PC-3 (cell line): ENCODE measurements around the gene NLRP3. TPM values are rescaled to one million over a fixed set of nuclear protein-coding genes. Genes with fewer than 3 reads are reported as not detected.

Experiments
- ATAC-seq: fragments of 200-7000 bp; cut with Tn5 transposase; 2 replicates; pipeline ENCODE4 v1.9.1; 2020; ENCODE audit warnings: mild to moderate bottlenecking, moderate library complexity
- BruUV-seq: library from RNA; stranded (reverse); fragments of 400-500 nt; replicated peaks from 2 replicates; lab custom pipeline; 2021; lab: Mats Ljungman, UMichigan
- CTCF ChIA-PET: fragments of 300-600 bp; sonication (Branson Sonifier 250); formaldehyde crosslinking; loops from one replicate; lab custom pipeline; 2022; ENCODE audit warnings: antibody characterized with exemption; lab: Charles Lee
- POLR2A ChIA-PET: fragments of 300-600 bp; sonication (Branson Sonifier 250); formaldehyde crosslinking; loops from one replicate; lab custom pipeline; 2022; ENCODE audit warnings: antibody characterized with exemption; ENCODE audit not compliant: unreplicated experiment; lab: Charles Lee
- DNase-seq: peaks from one replicate; pipeline ENCODE4 v3.0.0-alpha.2; 2015
- H2AFZ ChIP-seq: fragments of 300-600 bp; sonication (generic); 2 replicates; pipeline ENCODE4 v1.6.0; 2016; ENCODE audit warnings: antibody characterized with exemption, low read length
- H3F3A ChIP-seq: fragments of 300-600 bp; sonication (generic); one replicate; pipeline ENCODE4 v1.6.0; 2017; ENCODE audit warnings: antibody characterized with exemption, low read length, control low read depth, mild to moderate bottlenecking; ENCODE audit not compliant: unreplicated experiment
- H3K27ac ChIP-seq: fragments of 300-600 bp; sonication (generic); 2 replicates; pipeline ENCODE4 v1.5.1; 2016; ENCODE audit warnings: mild to moderate bottlenecking, low read length
- H3K27me3 ChIP-seq: fragments of 300-600 bp; sonication (generic); 2 replicates; pipeline ENCODE4 v1.6.1; 2016; ENCODE audit warnings: low read length, mixed read lengths
- H3K36me3 ChIP-seq: fragments of 300-600 bp; sonication (generic); 2 replicates; pipeline ENCODE4 v1.6.1; 2016; ENCODE audit warnings: low read depth, mixed run types, low read length, mixed read lengths
- H3K4me1 ChIP-seq: fragments of 300-600 bp; sonication (generic); 2 replicates; pipeline ENCODE4 v1.5.1; 2016; ENCODE audit warnings: low read length; ENCODE audit not compliant: insufficient read depth
- H3K4me2 ChIP-seq: fragments of 300-600 bp; sonication (generic); 2 replicates; pipeline ENCODE4 v1.6.0; 2016; ENCODE audit warnings: low read length
- H3K4me3 ChIP-seq: fragments of 300-600 bp; sonication (generic); 2 replicates; pipeline ENCODE4 v1.5.1; 2016; ENCODE audit warnings: mild to moderate bottlenecking, low read length, mixed read lengths
- H3K79me2 ChIP-seq: fragments of 300-600 bp; sonication (generic); 2 replicates; pipeline ENCODE4 v1.6.1; 2017; ENCODE audit warnings: low read length, mixed read lengths
- H3K9ac ChIP-seq: fragments of 300-600 bp; sonication (generic); 2 replicates; pipeline ENCODE4 v1.6.0; 2016; ENCODE audit warnings: mild to moderate bottlenecking, low read length
- H3K9me2 ChIP-seq: fragments of 300-600 bp; sonication (generic); replicated peaks from 2 replicates; pipeline ENCODE4 v1.6.1; 2016; ENCODE audit warnings: mixed run types, low read length, mixed read lengths
- H3K9me3 ChIP-seq: fragments of 300-600 bp; sonication (generic); 2 replicates; pipeline ENCODE4 v1.6.1; 2016; ENCODE audit warnings: low read length, mixed read lengths
- H4K20me1 ChIP-seq: fragments of 300-600 bp; sonication (generic); 2 replicates; pipeline ENCODE4 v1.6.1; 2016; ENCODE audit warnings: low read length, mixed read lengths
- CTCF ChIP-seq: fragments of 300-600 bp; sonication (generic); conservative IDR thresholded peaks from 2 replicates; pipeline ENCODE4 v1.5.1; 2017; ENCODE audit warnings: antibody characterized with exemption, low read depth, mild to moderate bottlenecking, low read length
- EZH2 ChIP-seq: fragments of 300-600 bp; sonication (generic); IDR thresholded peaks from one replicate; pipeline ENCODE4 v1.6.1; 2017; ENCODE audit warnings: antibody characterized with exemption, mild to moderate bottlenecking, low read length; ENCODE audit not compliant: unreplicated experiment
- EZH2phosphoT487 ChIP-seq: fragments of 300-600 bp; sonication (generic); IDR thresholded peaks from 2 replicates; pipeline ENCODE4 v1.6.1; 2018; ENCODE audit warnings: mild to moderate bottlenecking, antibody characterized with exemption, low read length, borderline replicate concordance
- intact Hi-C: fragments of 100-400 bp; cut with micrococcal nuclease; formaldehyde crosslinking; loops from 2 replicates; pipeline ENCODE4 v1.9.0; 2023
- total RNA-seq: library from RNA; depleted of rRNA; stranded (reverse); fragments of >200 nt; gene quantifications from 2 replicates; pipeline ENCODE4 v1.2.3, GENCODE V29; 2014

NLRP3 gene
- total RNA-seq, 1 experiment from 2014 or later: 0.40 TPM

- Histone ChIP-seq H3K9me2 (no peaks in the 10 kb centered on the region), H2AFZ (no peak overlapping the region), H3K79me2 (no peaks in the 10 kb centered on the region), H3F3A (no peaks in the 10 kb centered on the region), H3K4me3 (no peak overlapping the region), H3K27me3 (no peaks in the 10 kb centered on the region), H4K20me1 (no peaks in the 10 kb centered on the region), H3K27ac (no peak overlapping the region), H3K9me3 (no peaks in the 10 kb centered on the region), H3K4me2 (no peak overlapping the region), H3K4me1 (peaks cover 13% of the 10 kb centered on the region), H3K9ac (no peak overlapping the region), H3K36me3 (no peaks in the 10 kb centered on the region)
- ChIA-PET POLR2A (interaction anchor here (0.8 kb wide), 1 partner anchor 40 kb away, joined by 4 read pairs; no protein-coding TSS in a partner anchor), CTCF (no interaction called here)
- DNase-seq (no peak), ATAC-seq (no peak)
- intact Hi-C loops: no loop called here
- no TSS peak for BruUV-seq
- TF ChIP-seq CTCF (no peak), EZH2 (no peak), EZH2phosphoT487 (no peak)
These were observed 7.9 kb upstream of the NLRP3 start for GRCh38 chr1:247408100-247408499.

- DNase-seq (no peak), ATAC-seq (no peak)
- no peaks in the 10 kb centered on the region for H3K27me3 ChIP-seq
- H3K4me1 ChIP-seq: peaks cover 13% of the 10 kb centered on the region
- no peaks in the 10 kb centered on the region for H3K79me2 ChIP-seq
- no peaks in the 10 kb centered on the region for H3K36me3 ChIP-seq
- H2AFZ ChIP-seq: no peak overlapping the region
- H3K9me3 ChIP-seq: no peaks in the 10 kb centered on the region
- H3K9me2 ChIP-seq: no peaks in the 10 kb centered on the region
- no peak overlapping the region for H3K9ac ChIP-seq
- H3K4me3 ChIP-seq: no peak overlapping the region
- no peaks in the 10 kb centered on the region for H3F3A ChIP-seq
- no peak overlapping the region for H3K4me2 ChIP-seq
- TF ChIP-seq EZH2 (no peak), EZH2phosphoT487 (no peak), CTCF (no peak)
- no TSS peak for BruUV-seq
- CTCF ChIA-PET: no interaction called here
- no peak overlapping the region for H3K27ac ChIP-seq
- POLR2A ChIA-PET: no interaction called here
- intact Hi-C loops: no loop called here
- no peaks in the 10 kb centered on the region for H4K20me1 ChIP-seq
These were observed 6.0 kb upstream of the NLRP3 start for GRCh38 chr1:247409869-247410544.

- BruUV-seq: no TSS peak
These were observed 4.2 kb upstream of the NLRP3 start for GRCh38 chr1:247411621-247412327.

More at GRCh38 chr1:247411621-247412327, 4.2 kb upstream of the NLRP3 start:
- no peak for ATAC-seq
- Histone ChIP-seq H3K4me2 (no peak overlapping the region), H3K36me3 (no peaks in the 10 kb centered on the region), H3K27me3 (no peaks in the 10 kb centered on the region), H2AFZ (no peak overlapping the region), H3K79me2 (no peaks in the 10 kb centered on the region), H3K4me1 (peaks cover 23% of the 10 kb centered on the region), H3K9me2 (no peaks in the 10 kb centered on the region), H3K4me3 (no peak overlapping the region), H3F3A (no peaks in the 10 kb centered on the region), H3K27ac (no peak overlapping the region), H4K20me1 (no peaks in the 10 kb centered on the region), H3K9me3 (no peaks in the 10 kb centered on the region), H3K9ac (no peak overlapping the region)
- CTCF ChIA-PET: no interaction called here
- TF ChIP-seq CTCF (no peak), EZH2 (no peak), EZH2phosphoT487 (no peak)
- POLR2A ChIA-PET: interaction anchor here (0.6 kb wide), 1 partner anchor 13 kb away, joined by 3 read pairs; no protein-coding TSS in a partner anchor
- intact Hi-C loops: no loop called here
- DNase-seq: no peak
